ENCODE results near the gene RDM1.
A peak's percentile ranks its signal among the peaks of the same experiment; 100 is the strongest.
"Not testable (repeated sequence)": the region's sequence is repeated elsewhere in the genome, so short reads cannot be mapped to it uniquely, and the experiment has no call there.

The RDM1 gene

DNA sequence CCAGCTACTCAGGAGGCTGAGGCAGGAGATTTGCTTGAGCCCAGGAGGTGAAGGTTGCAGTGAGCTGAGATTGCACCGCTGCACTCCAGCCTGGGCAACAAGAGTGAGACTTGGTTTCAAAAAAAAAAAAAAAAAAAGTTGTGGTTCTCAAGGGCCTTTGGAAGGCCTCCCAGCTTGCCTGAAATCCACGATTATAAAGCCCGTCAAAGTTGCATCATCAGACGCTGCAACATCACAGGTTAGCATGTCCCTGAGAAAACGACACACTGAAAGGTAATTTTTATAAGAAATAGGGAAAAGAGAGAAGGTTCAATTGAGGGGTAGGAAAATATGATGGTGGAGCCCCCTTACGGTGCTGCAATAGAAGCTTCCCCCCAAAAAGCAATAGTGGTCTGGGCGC lies 17.5 kb upstream of the RDM1 start:
- no peak overlapping the region for H3K4me3 ChIP-seq (ENCODE audit: low read depth, low read length)
- TF ChIP-seq, protein P1, sequence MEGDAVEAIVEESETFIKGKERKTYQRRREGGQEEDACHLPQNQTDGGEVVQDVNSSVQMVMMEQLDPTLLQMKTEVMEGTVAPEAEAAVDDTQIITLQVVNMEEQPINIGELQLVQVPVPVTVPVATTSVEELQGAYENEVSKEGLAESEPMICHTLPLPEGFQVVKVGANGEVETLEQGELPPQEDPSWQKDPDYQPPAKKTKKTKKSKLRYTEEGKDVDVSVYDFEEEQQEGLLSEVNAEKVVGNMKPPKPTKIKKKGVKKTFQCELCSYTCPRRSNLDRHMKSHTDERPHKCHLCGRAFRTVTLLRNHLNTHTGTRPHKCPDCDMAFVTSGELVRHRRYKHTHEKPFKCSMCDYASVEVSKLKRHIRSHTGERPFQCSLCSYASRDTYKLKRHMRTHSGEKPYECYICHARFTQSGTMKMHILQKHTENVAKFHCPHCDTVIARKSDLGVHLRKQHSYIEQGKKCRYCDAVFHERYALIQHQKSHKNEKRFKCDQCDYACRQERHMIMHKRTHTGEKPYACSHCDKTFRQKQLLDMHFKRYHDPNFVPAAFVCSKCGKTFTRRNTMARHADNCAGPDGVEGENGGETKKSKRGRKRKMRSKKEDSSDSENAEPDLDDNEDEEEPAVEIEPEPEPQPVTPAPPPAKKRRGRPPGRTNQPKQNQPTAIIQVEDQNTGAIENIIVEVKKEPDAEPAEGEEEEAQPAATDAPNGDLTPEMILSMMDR (conservative IDR thresholded peaks at IDR 0.05; ENCODE audit: low read depth, low read length), result no peak
- DNase-seq (ENCODE audit: low read depth), result no peak

DNA sequence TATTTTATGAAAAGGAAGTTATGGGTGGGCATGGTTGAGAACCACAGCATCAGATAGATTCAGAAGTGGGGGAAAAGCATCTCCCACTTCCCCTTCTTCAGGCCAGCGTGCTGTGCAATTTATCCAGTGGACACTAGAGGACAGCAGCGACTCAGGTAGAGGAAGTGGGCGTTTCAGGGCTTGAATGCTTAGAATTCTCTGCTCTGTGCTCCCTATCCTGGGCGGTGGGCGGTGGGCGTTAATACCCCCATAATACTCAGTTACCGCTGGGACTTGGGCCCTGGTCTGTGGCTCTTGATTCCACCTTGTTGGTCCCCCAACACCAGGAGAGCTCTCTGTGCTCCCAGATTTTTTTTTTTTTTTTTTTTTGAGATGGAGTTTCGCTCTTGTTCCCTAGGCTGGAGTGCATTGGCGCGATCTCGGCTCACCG lies 16.6 kb upstream of the RDM1 start:
- peak; percentile 65 for DNase-seq (ENCODE audit: low read depth)
- TF ChIP-seq, protein P1 (conservative IDR thresholded peaks at IDR 0.05; ENCODE audit: low read depth, low read length), result peak; percentile 87
- H3K4me3 ChIP-seq (ENCODE audit: low read depth, low read length), result no peak overlapping the region

DNA sequence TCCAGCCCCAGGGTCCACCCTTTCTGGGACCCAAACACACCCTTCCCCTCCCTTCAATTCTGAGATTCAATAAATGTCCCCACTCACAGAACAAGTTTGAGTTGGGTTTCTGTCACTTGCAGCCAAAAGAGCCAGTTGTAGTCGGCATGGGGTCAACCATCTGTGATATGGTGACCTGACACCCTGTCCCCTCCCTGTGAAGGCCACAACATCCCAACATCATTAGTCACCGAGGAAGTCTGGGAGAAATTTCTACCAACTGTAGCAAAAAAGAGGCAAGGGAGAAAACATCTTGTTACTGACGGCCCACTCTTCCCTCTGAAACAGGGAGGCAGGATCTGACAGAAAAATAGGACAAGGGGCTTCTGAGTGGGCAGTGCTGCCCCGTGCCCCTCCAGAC lies 13.6 kb upstream of the RDM1 start:
- DNase-seq (ENCODE audit: low read depth), result no peak
- no peak overlapping the region for H3K4me3 ChIP-seq (ENCODE audit: low read depth, low read length)
- TF ChIP-seq, protein P1 (conservative IDR thresholded peaks at IDR 0.05; ENCODE audit: low read depth, low read length), result no peak

DNA sequence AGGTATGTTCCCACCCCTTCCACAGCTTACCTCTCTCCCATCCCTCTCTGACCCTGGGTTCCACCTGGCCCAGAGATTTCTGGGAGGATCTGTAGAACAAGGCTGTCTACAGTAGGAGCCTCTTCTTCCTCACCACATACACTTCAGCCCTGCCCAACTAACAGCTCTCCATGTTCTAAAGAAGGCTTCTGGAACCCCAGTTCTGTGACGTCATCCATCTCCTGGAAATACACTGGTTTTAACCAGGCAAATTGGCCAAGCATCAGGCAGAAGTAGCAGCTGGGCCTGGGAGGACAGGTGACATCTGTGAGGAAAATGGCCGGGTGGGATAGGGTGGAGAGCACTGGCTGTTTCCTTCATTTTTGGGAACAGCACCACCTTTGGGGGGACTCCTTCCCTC lies 13.0 kb upstream of the RDM1 start, which contains the start of gene LYZL6:
Gene LYZL6 (minus strand): TSS at position 177 of the 400 bp plus-strand sequence. CDS start 4,357 bp downstream, outside the sequence.
- no peak within 1 kb of the TSS for H3K4me3 ChIP-seq (ENCODE audit: low read depth, low read length)
- TF ChIP-seq, protein P1 (conservative IDR thresholded peaks at IDR 0.05; ENCODE audit: low read depth, low read length), result no peak

DNA sequence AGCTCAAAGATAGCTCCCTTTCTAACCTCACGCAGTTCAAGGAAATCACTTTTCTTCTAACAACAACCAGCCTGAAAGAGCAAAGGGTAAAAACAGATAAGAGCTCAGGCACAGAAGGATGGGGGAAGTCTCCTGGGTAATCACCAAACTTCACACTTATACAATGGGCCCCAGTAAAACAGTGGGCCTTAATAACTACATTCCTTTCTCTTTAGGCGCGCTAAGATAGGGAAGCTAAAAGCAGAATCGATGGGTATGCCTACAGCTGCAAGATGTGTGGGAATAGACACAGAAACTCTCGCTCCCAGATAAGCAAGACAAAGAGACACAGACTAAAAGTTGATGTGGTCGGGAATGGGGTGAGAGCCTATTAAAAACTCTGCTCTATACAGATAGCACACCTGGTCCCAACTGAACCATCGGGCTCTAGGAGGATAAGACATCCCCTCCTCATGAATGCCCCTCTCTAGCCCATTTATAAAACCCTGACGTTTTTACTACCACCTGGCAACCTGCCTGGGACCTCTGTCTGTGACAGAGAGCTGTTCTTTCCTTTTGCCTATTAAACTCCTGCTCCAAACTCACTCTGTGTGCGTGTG lies 12.1 kb upstream of the RDM1 start:
- TF ChIP-seq, protein P1 (conservative IDR thresholded peaks at IDR 0.05; ENCODE audit: low read depth, low read length), result no peak
- H3K4me3 ChIP-seq (ENCODE audit: low read depth, low read length), result no peak overlapping the region
- DNase-seq (ENCODE audit: low read depth), result no peak

More for the DNA sequence above, 13.0 kb upstream of the RDM1 start, which contains the start of gene LYZL6:
- DNase-seq (ENCODE audit: low read depth), result no peak

DNA sequence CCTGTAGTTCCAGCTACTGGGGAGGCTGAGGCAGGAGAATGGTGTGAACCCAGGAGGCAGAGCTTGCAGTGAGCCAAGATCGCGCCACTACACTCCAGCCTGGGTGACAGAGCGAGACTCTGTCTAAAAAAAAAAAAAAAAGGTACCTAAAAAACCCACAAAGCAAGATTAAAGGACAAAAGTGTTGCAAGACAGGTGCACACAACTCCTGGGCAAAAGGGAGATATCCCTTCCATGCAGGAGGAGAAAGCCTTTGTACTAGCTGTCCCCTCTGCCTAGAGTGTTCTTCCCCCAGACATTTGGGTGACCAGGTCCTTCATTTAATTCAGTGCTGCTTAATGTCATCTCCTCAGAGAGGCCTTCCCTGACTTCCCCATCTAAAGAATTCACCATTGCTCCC lies 7.9 kb upstream of the RDM1 start:
- not testable (repeated sequence) for DNase-seq (ENCODE audit: low read depth); H3K4me3 ChIP-seq (ENCODE audit: low read depth, low read length)

DNA sequence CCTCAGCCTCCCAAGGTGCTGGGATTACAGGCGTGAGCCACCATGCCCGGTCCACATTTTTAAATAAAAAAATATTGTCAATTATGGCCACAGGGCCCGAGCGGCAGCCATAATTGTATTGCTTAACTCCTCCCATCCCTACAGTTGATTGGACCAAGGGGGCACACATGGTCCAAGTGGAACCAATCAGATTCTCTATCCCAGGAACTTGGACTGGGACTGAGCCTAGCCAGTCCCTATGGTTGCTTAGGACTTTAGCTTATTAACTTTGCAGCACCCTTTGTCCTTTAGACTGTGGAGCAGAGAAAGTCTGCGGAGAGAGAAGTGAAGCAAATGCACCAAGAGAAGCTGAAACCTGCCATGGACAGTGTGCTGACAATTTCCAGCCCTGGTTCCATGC lies 5.5 kb upstream of the RDM1 start:
- H3K4me3 ChIP-seq (ENCODE audit: low read depth, low read length), result no peak overlapping the region
- DNase-seq (ENCODE audit: low read depth), result no peak
- TF ChIP-seq, protein P1 (conservative IDR thresholded peaks at IDR 0.05; ENCODE audit: low read depth, low read length), result no peak
